GM19395 (cell line): Measurements from ENCODE around the gene LAMC2.
A peak's percentile ranks its signal among the peaks of the same experiment; 100 is the strongest.

Source experiments
- ATAC-seq: cut with Tn5 transposase; IDR thresholded peaks from one replicate; pipeline ENCODE4 v1.9.1; 2021; ENCODE audit warnings: mild to moderate bottlenecking, moderate library complexity; ENCODE audit not compliant: unreplicated experiment

LAMC2 gene

DNA sequence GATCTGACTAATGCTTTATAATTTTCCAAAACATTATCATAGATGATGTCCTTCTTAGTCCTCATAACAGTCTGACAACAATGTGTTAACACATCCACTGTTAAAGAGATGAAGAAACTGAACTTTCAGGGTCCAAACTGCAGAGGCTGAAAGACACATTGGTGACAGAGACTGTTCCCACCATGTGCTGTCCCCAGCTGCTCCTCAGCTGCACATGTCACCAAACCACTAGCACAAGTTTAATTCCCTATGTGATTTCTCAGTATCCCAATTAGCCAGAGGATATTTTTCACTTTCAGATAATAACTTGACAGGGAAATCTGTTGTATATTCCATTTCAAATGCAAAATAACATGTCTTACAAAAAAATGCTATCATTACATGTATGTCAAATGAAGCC is 24.6 kb downstream of the LAMC2 start:
- no peak for ATAC-seq

DNA sequence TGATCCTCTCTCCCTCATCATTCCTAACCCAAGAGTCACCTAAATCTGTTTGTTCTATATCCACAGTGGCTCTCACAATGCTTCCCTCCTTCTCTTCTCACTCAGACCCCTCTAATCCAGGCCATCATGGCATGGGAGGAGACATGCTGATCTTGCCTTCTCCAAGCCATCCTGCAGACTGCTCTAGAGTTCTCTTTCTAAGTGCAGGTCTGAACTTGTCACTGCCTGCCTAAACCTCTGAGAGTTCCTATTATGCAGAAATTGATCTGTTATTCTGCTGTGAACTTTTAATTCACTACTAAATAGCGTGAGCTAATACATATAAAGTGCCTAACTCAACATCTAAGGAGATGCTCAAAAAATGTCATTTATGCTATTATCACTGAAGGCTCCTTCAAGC is 26.8 kb downstream of the LAMC2 start:
- ATAC-seq = no peak

DNA sequence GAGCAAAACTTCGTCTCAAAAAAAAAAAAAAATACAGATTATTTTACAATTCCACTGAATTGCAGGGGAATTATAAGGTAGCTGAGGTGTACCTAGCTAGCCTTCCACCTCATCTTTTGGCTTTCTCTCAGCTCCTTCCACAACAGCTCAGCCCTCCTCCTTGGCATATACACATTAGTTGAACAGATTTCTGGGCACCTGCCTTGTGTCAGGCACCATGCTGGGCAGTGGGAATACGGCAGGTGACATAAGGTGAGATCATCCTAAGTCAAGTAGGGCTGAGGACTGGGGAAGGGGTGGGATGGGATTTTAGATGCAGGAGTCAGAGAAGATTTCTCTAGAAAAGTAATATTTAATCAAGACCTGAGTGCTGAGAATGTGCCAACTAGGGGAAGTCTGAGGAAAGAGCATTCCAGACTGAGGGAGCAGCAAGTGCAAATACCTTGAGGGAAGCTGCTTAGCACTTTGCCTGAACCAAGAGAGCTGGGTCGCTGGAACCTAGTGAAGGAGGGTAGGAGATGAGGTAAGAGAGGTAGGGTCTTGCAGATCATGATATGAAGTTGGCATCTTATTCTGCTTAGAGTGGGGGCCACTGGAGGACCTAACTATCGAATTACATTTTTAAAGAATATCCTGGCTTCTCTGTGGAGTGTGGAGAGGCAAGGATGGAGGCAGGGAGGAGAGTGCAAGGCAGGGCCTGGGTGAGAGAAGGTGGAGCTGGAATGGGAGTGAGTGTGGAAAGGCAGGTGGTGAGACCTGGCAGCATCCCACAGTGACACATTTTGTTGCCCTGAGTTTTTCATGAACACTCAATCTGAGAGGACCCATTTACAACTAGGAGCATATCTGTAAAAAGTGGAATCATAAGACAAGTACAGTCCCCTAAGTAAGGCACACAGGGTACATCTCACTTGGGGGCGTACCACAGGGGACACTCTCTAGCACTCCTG is 28.2 kb downstream of the LAMC2 start:
- ATAC-seq = no peak

DNA sequence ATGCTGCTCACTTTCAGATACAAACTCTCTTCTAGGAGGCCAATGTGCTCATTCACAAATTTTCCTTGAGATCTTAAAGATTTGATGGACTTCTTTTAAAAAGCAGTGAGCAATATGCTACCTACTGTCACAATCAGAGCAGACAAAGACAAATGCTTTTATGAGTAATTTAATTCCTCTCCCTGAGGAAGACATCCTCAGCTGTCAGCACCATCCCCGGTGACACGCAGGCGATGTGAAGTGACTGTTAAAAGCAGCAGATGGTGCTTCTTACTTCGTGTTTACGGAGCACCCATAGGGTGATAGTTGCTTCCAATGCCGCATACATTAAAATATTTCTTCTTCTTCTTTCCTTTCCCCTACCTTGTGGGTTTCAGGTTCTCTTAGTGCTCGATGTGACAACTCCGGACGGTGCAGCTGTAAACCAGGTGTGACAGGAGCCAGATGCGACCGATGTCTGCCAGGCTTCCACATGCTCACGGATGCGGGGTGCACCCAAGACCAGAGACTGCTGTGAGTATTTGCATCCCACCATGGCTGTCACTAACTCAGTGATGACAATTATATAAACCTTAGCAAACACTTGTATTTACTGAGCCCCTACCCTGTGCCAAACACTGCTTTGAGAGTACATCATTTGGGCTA is 29.1 kb downstream of the LAMC2 start:
- no peak for ATAC-seq

DNA sequence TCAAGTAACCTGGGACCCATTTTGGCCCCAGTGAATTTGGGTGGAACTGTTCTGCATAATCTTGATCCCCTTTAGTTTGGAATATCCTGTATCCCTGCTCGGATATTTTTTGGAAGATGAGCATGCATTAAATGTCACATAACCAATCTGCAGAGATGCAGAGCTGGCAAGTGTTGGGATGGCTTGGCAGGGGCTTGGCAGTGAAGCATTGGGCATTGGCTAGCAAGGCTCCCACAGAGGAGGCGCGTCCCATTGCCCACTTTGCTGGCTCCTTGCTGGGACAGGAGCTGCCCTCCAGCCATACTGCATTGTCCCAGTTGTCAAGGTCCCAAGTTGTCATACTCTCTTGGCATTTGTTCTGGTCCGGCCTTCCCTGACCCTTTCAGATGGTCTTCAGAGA is 29.9 kb downstream of the LAMC2 start:
- ATAC-seq = no peak

DNA sequence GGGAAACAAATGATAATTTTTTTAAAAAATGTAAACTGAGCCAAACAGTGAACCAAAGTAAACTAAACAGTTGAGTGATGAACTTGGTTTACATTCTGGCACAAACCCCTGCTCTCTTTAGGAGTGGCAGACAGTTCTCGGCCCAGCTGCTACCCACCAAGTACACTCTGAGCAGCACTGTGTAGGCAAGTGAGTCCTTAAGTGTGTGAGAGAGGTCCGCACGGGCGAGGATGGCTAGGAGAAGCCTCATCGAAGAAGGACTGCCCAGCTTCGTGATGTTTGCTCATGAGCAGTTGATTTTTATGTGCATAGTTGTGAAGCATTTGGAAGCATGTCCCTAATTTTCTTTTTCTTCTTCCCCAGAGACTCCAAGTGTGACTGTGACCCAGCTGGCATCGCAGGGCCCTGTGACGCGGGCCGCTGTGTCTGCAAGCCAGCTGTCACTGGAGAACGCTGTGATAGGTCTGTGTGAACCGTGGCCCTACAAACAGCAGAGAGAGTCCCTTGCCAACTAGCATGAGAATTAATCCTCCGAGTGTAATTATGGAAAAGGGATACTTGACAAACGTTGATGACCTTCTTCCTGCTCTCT is 32.1 kb downstream of the LAMC2 start:
- ATAC-seq = no peak

DNA sequence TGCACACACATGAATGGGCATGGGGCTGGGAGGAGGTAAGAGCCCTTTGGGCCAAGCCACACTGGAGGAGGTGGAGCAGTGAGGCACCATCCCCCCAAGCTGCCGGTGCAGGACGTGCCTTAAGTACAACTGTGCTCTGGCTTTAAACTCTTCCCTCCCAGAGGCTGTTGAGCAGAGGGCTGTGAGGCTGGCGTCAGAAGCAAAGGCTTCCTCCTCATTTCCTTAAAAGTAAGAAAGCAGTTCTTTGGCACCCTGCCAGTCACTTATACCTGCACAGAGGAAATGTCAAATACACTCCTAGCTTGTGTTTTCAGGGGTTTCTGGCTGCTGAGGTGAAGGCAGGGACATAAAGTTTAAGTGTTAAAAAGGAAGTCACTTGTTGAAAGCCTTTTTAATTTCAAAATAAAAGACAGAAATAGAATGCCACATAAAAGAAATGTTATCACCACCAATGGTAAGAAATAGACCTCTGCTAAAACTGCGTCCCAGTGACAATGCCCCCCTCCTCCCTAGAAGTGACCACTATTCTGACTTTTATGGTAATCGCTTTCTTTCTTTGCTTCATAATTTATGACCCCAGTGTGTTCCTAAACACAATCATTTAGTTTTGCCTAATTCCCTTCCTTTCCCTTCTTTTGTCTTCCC is 33.0 kb downstream of the LAMC2 start:
- ATAC-seq = no peak

DNA sequence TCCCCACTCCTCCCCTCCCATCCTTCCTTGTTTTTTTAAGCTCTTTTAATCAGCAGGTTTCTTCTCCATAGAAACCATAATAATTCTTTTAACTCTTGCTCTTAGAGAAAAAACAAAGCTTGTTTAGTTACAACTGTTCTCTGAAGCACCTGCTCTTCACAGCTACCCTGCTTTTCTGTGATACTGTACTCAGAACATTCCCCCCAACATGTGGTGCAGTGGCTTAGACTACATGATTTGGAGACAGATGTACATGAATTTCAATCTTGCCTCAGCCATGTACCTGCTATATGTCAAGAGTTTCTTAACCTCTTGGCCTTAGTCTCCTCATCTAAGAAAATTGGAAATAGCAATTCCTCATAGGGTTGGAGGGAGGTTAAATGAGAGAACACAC is 33.5 kb downstream of the LAMC2 start:
- no peak for ATAC-seq

DNA sequence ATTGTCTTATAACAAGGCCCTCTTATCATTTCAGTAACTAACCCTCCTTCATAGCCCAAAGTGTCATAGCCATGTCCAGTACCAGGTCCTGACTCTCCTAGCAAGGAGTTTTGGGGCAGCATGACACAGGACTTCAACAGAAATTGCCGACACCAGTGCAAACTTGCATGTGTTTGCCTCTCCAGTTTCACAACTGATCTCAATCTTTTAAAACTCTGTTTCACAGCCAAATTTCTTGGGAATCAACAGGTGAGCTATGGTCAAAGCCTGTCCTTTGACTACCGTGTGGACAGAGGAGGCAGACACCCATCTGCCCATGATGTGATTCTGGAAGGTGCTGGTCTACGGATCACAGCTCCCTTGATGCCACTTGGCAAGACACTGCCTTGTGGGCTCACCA is 36.8 kb downstream of the LAMC2 start:
- ATAC-seq = no peak

DNA sequence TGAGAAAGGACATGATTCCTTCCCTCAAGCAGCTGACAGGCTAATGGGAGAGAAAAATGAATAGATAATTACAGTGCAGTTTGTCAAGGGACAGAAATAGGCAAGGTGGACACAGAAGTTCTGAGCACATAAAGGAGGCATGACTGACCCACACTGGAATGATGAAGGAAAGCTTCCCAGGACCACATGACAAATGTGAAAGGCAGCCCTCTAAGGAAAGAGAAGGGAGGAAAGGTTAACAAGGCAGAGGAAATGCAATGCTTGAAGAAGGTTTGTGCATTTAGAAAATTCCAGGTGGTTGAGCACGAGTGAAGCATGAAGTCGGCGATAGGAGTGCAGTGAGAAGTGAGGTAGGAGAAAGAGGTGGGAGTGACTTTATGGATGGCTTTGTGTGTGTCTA is 37.4 kb downstream of the LAMC2 start:
- ATAC-seq = no peak

DNA sequence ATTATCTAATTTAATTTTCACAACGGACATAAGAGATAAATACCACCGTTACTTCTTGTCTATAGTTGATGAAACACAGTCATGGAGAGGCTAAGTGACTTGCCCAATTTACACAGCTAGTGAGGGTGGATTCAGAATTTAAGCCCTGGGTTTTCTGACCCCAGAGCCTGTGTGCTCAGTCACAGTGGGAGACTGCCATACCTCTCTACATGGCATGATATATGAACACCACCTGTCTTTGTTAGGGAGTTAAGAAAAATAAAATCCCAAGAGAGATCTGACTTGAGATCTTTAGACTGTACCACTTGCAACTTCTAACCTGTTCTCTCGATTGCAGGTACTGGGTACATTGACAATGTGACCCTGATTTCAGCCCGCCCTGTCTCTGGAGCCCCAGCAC is 40.3 kb downstream of the LAMC2 start:
- ATAC-seq = no peak

DNA sequence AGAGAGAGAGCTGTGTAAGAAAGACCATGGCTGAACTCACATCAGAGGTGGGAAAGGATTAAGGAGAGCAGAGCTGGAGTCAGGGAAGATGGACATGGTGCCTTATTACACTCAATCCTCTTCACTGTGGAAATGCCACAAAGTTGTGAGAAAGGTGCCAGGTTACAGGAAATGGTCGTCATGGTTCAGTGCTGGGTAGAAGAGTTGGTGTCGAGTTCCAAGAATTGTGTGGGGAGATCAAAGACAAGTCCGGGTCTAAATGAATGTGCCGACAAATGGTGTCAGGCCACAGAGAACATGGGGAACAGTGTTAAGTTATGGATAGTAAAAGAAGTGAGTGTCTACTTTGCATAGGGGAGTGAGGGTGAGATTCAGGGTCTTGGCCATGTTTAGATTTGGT is 40.9 kb downstream of the LAMC2 start:
- ATAC-seq = no peak

DNA sequence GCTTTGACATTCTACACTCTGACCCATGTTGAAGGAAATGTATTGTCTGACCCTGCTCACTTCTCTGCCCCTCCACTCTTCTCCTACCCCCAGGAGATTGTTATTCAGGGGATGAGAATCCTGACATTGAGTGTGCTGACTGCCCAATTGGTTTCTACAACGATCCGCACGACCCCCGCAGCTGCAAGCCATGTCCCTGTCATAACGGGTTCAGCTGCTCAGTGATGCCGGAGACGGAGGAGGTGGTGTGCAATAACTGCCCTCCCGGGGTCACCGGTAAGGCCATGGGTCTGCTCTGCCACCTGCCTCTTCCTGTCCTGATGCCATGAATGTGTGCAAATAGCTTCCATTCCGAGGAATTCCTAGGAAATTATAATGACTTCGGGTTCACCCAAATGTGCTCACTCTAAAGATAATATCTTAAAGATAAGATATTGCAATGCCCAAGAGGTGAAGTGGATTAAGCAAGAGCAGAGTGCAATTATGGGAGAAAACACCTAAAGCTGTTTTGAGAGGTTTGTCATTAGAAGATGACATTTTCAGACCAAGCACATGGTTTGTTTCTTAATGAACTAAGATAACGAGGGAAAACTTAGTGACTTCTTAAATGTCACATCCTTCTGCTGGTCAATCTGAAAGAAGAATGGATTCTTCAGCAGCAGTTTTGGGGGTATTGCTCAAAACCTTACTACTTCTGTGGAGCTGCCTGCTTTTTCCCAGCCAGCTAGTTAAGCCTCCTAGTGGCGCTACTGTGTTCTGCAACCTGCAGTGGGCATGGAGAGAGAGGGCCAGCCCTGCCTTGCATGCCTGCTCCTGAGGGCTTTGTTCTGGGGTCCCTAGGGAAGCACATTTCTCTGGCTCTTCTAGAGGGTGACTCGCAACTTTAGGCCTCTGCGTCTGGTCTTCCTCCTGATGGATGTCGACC is 41.6 kb downstream of the LAMC2 start:
- peak; percentile 68 for ATAC-seq

DNA sequence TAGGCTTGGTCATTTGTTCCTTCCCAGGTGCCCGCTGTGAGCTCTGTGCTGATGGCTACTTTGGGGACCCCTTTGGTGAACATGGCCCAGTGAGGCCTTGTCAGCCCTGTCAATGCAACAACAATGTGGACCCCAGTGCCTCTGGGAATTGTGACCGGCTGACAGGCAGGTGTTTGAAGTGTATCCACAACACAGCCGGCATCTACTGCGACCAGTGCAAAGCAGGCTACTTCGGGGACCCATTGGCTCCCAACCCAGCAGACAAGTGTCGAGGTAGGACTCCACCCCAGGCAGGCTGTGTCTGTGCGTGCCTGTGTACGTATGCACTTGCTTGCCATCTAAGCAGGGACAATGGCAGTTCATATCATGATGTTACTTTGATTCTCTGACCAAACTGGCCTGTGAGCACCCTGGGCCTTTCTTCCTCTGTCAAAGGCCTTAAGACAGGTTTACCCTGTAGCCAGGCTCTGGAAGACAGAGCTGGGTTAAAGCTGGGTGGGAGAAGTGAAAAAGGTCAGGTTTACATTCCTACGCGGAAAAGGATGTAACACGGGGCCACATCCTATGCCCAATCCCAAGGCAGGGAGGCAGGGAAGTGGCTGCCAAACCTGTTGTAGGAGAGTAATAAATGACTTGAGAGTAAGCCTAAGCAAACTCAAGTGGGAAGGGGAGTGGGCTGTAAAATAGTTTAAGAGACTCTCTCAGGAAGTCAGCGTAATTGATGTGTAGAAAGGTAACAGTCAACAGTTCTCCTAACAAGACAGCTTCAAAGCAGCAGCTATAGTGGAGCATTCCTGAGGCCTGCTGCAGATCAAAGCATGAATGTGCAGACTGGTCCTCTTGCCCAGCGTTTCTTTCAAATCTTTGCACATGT is 42.5 kb downstream of the LAMC2 start:
- ATAC-seq = no peak

DNA sequence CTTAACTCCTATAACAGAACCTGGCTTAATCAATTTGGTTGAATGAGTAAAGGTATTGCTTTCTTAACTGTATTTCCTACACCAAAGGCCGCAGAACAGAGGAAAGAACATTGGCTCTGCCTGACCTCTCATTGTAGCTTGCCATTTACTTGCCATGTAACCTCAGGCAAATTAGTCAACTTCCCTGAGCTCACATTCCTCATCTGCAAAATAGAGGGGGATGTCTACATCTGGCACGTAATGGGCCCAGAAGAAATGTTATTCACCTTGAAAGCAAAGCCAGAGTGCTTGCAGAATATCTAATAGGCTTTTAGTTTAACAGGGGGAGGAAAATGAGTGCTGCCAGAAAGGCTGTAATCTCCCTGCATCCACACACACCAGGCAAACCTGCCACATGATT is 44.3 kb downstream of the LAMC2 start:
- ATAC-seq = no peak

DNA sequence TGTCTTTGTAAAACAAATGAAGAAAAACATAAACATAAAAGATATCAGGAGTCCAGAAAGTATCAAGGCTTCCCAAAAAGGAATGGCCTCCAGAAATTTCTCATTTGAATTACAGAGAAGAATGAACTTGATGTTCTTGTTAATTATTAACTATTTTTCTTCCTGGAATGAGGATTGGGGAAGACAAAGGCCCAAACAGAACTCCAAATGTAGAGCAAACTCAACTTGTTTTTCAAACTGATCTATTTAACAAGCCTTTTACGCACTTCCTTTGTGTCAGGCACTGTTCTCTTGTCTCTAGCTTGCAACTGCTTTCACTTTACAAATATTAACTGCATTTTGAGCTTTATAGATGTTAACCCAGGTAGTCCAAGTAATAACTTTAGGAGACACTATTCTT is 45.5 kb downstream of the LAMC2 start:
- no peak for ATAC-seq

DNA sequence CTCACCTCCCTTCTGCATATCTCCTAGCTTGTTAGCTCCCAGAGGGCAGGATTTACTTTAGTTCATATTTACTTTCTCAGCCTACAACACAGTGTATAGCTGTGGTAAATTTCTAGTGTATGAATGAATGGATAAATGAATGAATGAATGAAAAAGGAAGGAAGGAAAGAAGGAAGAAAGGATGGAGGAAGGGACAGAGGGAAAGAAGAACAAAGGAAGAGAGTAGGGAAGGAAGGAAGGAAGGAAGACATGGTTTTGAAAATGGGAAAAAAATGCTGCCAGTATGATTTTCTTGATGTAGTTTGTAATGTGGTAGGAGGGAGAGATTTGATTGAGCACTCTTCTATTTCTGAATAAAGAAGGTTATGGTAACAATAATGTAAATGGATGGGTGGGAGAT is 47.0 kb downstream of the LAMC2 start:
- no peak for ATAC-seq

DNA sequence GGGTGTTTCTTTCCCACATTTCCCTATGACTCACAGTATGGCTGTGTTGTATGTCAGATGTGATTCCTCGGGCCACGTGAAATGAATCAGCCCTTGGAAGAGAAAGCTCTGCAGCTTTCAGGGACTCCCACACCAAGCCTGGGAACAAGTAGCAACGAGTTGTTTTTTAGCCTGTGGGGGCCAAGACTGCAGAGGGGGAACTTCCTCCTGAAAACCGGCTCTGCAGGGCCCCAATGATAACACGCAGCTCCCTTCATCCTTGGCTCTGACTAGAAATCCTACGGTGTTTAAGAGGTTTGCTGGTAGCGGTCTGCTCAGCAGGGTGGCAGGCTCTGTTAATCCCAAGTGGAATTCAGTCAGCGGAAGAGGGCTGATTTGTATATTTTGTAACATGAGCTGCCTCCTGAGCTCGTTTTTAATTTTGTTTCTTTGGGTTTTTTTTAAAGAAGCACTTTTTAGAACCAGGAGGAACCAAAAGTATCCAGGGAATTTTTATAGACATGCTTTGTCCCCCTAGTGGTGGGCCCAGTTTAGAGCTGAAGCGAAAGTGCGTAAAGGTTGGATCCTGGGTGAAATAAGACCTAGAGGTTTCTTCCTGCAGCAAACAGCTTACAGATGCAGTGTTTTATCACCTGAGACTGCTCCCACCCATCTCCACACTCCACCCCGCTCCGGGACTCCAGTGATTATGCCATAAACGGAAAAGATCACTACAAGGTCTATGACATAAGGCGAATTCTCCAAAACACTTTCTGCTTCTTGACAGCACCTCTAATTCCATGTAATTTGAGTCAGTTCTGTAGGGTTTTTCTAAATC is 48.8 kb downstream of the LAMC2 start:
- ATAC-seq = no peak

DNA sequence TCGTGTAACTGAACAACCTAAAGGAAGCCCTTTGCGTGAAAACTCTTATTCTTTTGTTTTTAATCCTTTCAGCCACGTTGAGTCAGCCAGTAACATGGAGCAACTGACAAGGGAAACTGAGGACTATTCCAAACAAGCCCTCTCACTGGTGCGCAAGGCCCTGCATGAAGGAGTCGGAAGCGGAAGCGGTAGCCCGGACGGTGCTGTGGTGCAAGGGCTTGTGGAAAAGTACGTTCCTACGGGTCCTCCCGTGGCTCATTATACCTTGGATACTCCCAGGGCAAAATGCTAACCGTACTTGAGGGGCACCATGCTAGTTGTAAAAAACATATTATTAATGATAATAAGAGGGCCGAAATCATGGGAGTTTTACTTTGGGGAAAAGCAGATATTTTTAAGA is 49.4 kb downstream of the LAMC2 start:
- no peak for ATAC-seq
